ENCODE results near the gene PROKR2. TPM values are rescaled to one million over a fixed set of nuclear protein-coding genes. Genes with fewer than 3 reads are reported as not detected.

PROKR2 gene
- total and polyA plus RNA-seq, 2 donors (not counting 1 experiment from before 2014, with no cell fraction given): not detected

- no peak overlapping the region for H3K4me3 ChIP-seq (replicated peaks in 1 of 4; ENCODE audit: control extremely low read depth in 1 of 4, insufficient read depth in 1 of 4, low read depth in 3 of 4, low read length in 4 of 4)
Observed at GRCh38 chr20:5298811-5299210, 17.9 kb downstream of the PROKR2 start.

GRCh38 chr20:5297280-5298004 is 19.3 kb downstream of the PROKR2 start:
- Histone ChIP-seq H3K9ac (ENCODE audit: insufficient read depth, low read length) (no peak overlapping the region), H3K4me1 (ENCODE audit: control insufficient read depth, extremely low read depth, insufficient read depth, low read length) (no peaks in the 10 kb centered on the region), H3K36me3 (ENCODE audit: control insufficient read depth, insufficient read depth, low read length) (no peaks in the 10 kb centered on the region), H3K27ac (ENCODE audit: insufficient read depth, low read length) (no peak overlapping the region), H3K4me2 (ENCODE audit: extremely low read depth, insufficient read depth, low read length) (no peak overlapping the region), H2AFZ (ENCODE audit: low read length) (no peak overlapping the region), H3K4me3 (replicated peaks in 1 of 4; ENCODE audit: control extremely low read depth in 1 of 4, insufficient read depth in 1 of 4, low read depth in 3 of 4, low read length in 4 of 4) (no peak overlapping the region), H3K9me3 (ENCODE audit: control insufficient read depth, insufficient read depth, low read depth, low read length) (no peaks in the 10 kb centered on the region), H3K79me2 (ENCODE audit: control insufficient read depth, insufficient read depth, low read length) (no peaks in the 10 kb centered on the region), H4K20me1 (ENCODE audit: control insufficient read depth, extremely low read depth, insufficient read depth, low read length) (no peaks in the 10 kb centered on the region), H3K27me3 (ENCODE audit: control insufficient read depth, insufficient read depth, low read length) (no peaks in the 10 kb centered on the region)
- no peak for TF ChIP-seq CTCF (conservative IDR thresholded peaks at IDR 0.05 in 1 of 2, IDR thresholded peaks at IDR 0.05 in 1 of 2; ENCODE audit: low read depth in 1 of 2, low read length in 2 of 2)
- no peak for TF ChIP-seq EZH2 (IDR thresholded peaks at IDR 0.05; ENCODE audit: low read length, missing control alignments)
- DNase-seq (ENCODE audit: low read depth in 2 of 2): peak in 1 of 2 donors; percentile 21

More at GRCh38 chr20:5298811-5299210, 17.9 kb downstream of the PROKR2 start:
- Histone ChIP-seq H2AFZ (ENCODE audit: low read length) (no peak overlapping the region), H3K27ac (ENCODE audit: insufficient read depth, low read length) (no peak overlapping the region), H3K9me3 (ENCODE audit: control insufficient read depth, insufficient read depth, low read depth, low read length) (no peaks in the 10 kb centered on the region), H3K79me2 (ENCODE audit: control insufficient read depth, insufficient read depth, low read length) (no peaks in the 10 kb centered on the region), H3K4me2 (ENCODE audit: extremely low read depth, insufficient read depth, low read length) (no peak overlapping the region), H3K4me1 (ENCODE audit: control insufficient read depth, extremely low read depth, insufficient read depth, low read length) (no peaks in the 10 kb centered on the region), H3K27me3 (ENCODE audit: control insufficient read depth, insufficient read depth, low read length) (no peaks in the 10 kb centered on the region), H3K36me3 (ENCODE audit: control insufficient read depth, insufficient read depth, low read length) (no peaks in the 10 kb centered on the region), H4K20me1 (ENCODE audit: control insufficient read depth, extremely low read depth, insufficient read depth, low read length) (no peaks in the 10 kb centered on the region), H3K9ac (ENCODE audit: insufficient read depth, low read length) (no peak overlapping the region)
- no peak for DNase-seq (ENCODE audit: low read depth in 2 of 2)
- TF ChIP-seq EZH2 (IDR thresholded peaks at IDR 0.05; ENCODE audit: low read length, missing control alignments) (no peak), CTCF (conservative IDR thresholded peaks at IDR 0.05 in 1 of 2, IDR thresholded peaks at IDR 0.05 in 1 of 2; ENCODE audit: low read depth in 1 of 2, low read length in 2 of 2) (no peak)

GRCh38 chr20:5290596-5290995 is 26.2 kb downstream of the PROKR2 start:
- Histone ChIP-seq H4K20me1 (ENCODE audit: control insufficient read depth, extremely low read depth, insufficient read depth, low read length) (no peaks in the 10 kb centered on the region), H2AFZ (ENCODE audit: low read length) (no peak overlapping the region), H3K27me3 (ENCODE audit: control insufficient read depth, insufficient read depth, low read length) (no peaks in the 10 kb centered on the region), H3K4me3 (replicated peaks in 1 of 4; ENCODE audit: control extremely low read depth in 1 of 4, insufficient read depth in 1 of 4, low read depth in 3 of 4, low read length in 4 of 4) (no peak overlapping the region), H3K4me1 (ENCODE audit: control insufficient read depth, extremely low read depth, insufficient read depth, low read length) (no peaks in the 10 kb centered on the region), H3K9ac (ENCODE audit: insufficient read depth, low read length) (no peak overlapping the region), H3K9me3 (ENCODE audit: control insufficient read depth, insufficient read depth, low read depth, low read length) (no peaks in the 10 kb centered on the region), H3K4me2 (ENCODE audit: extremely low read depth, insufficient read depth, low read length) (no peak overlapping the region), H3K36me3 (ENCODE audit: control insufficient read depth, insufficient read depth, low read length) (no peaks in the 10 kb centered on the region), H3K27ac (ENCODE audit: insufficient read depth, low read length) (no peak overlapping the region), H3K79me2 (ENCODE audit: control insufficient read depth, insufficient read depth, low read length) (no peaks in the 10 kb centered on the region)
- no peak for DNase-seq (ENCODE audit: low read depth in 2 of 2)
- TF ChIP-seq EZH2 (IDR thresholded peaks at IDR 0.05; ENCODE audit: low read length, missing control alignments): no peak
- no peak for TF ChIP-seq CTCF (conservative IDR thresholded peaks at IDR 0.05 in 1 of 2, IDR thresholded peaks at IDR 0.05 in 1 of 2; ENCODE audit: low read depth in 1 of 2, low read length in 2 of 2)

All from fibroblast of lung (primary cell).